NCI-H345 (cell line): Measurements from ENCODE around the gene ADRA1B.

ENCODE experiments used
- DNase-seq: peaks from one replicate; lab custom pipeline; 2025; lab: John Stamatoyannopoulos, UW

Gene ADRA1B

DNA sequence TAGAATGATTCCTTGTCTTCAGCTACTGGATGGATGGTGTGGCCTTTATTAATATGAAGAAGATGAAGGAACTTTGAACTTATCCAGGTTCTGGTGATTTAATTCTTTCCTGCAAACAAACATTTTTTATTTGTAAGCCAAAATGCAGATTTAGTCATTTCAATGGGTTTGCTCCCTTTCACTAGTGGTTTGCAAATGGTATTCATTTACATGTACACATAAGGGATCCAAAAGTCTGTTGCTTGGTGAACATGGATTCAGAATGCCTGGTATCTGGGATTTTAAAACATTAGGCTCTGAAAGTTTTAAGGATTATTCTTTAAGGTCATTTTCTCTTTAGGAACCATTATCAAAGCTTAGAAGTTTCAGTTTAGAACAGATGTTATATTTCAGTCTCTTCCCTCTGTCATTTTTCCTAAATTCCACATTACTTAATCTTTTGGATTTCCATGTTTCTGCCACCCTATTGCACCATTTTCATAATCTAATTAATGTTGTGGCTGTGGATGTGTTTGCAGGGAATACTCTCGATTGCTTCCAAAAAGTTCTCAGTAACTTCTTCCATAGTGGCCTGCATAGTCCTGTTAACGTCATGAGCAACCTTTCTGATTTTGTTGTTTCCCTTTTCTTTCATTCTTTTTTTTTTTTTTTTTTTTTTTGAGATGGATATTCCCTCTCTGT is 102.8 kb downstream of the ADRA1B start:
- DNase-seq = no peak

DNA sequence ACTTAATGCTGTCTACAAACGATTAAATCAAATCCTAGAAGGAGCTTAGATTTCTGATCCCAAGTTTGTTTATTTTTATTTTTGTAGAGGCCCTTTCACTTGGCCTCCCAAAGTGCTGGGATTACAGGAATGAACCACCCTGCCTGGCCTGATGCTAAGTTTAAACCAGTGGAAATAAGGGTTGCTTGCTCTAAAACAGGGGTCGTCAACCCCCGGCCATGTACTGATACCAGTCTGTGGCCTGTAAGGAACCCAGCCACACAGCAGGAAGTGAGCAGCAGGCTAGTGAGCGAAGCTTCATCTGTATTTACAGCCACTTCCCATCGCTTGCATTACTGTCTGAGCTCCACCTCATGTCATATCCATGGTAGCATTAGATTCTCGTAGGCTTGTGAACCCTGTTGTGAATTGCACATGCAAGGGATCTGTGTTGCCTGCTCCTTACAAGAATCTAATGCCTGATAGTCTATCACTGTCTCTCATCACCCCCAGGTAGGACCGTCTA is 104.0 kb downstream of the ADRA1B start:
- DNase-seq = no peak

DNA sequence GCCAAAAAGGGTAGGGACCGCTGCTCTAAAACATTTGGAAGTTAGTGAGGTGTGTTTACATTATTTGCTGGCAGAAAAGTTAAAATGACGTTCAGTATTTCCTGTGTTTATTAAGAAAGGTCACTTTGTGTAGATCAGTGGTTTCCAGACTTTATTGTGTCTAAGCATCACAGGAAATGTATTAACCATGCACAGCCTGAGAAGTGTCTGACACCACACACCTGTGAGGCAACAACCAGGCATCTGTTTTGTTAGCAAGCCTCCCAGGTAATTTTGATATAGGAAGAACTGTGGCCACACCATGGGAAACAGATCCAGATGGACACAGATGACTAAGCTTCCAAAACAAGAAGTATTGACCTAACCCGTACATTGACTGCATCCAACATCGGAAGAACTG is 104.7 kb downstream of the ADRA1B start:
- no peak for DNase-seq

GRCh38 chr5:160021831-160022446 is 105.7 kb downstream of the ADRA1B start:
- DNase-seq = peak; percentile 62
